Measurements from ENCODE around the gene ITIH1.

ITIH1 gene

DNA sequence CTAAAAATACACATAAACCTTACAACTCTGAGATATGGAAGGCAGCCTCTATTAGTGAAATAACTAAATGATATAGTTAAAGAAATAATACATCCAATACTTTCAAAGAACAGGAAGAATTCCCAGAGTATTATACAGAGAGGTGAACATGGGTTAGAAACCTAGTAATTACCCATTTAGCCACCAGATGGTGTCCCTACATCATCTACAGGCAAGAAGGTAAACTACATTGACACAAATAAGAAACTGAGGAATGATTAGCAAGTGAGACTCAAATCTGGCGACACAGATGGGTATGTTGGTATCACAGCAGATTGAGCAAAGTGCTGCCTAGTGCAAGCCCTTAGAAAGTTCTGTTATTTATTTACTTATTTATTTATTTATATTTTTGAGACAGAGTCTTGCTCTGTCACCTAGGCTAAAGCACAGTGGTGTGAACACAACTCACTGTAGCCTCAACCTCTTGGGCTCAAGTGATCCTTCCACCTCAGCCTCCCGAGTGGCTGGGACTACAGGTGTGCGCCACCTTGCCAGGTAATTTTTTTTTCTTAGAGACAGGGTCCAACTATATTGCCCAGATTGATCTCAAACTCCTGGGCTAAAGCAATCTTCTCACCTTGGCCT lies 34.9 kb upstream of the ITIH1 start:
- no peak overlapping the region for H3K4me3 ChIP-seq (ENCODE audit: low read depth, low read length)
- TF ChIP-seq, protein P1, sequence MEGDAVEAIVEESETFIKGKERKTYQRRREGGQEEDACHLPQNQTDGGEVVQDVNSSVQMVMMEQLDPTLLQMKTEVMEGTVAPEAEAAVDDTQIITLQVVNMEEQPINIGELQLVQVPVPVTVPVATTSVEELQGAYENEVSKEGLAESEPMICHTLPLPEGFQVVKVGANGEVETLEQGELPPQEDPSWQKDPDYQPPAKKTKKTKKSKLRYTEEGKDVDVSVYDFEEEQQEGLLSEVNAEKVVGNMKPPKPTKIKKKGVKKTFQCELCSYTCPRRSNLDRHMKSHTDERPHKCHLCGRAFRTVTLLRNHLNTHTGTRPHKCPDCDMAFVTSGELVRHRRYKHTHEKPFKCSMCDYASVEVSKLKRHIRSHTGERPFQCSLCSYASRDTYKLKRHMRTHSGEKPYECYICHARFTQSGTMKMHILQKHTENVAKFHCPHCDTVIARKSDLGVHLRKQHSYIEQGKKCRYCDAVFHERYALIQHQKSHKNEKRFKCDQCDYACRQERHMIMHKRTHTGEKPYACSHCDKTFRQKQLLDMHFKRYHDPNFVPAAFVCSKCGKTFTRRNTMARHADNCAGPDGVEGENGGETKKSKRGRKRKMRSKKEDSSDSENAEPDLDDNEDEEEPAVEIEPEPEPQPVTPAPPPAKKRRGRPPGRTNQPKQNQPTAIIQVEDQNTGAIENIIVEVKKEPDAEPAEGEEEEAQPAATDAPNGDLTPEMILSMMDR (IDR thresholded peaks at IDR 0.05; ENCODE audit: control insufficient read depth, extremely low read depth, insufficient read depth) = peak; percentile 61
- DNase-seq (ENCODE audit: low read depth) = no peak

- TF ChIP-seq, protein P1 (IDR thresholded peaks at IDR 0.05; ENCODE audit: control insufficient read depth, extremely low read depth, insufficient read depth) = no peak
- DNase-seq (ENCODE audit: low read depth) = no peak
These were observed 34.2 kb upstream of the ITIH1 start for GRCh38 chr3:52743152-52743551.

DNA sequence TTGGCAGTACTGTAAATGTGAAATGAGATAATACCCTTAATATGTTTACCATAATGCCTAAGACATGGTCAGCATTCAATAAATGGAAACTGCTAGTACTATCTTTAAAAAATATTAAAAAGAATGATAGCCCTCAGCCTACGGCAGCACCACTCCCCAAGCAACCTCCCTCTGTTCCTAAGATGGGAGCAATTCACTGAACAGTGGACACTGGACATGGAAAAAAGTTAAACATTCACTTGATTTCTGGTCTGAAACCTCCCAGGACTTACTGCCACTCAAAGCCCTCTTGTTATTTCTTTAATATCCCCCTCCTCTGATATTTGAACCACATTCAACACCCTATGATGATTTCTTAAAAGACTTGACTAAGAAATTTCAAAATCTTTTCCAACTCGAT lies 33.7 kb upstream of the ITIH1 start:
- TF ChIP-seq, protein P1 (IDR thresholded peaks at IDR 0.05; ENCODE audit: control insufficient read depth, extremely low read depth, insufficient read depth) = no peak
- DNase-seq (ENCODE audit: low read depth) = no peak
- H3K4me3 ChIP-seq (ENCODE audit: low read depth, low read length) = no peak overlapping the region

More at GRCh38 chr3:52743152-52743551, 34.2 kb upstream of the ITIH1 start:
- H3K4me3 ChIP-seq (ENCODE audit: low read depth, low read length) = no peak overlapping the region

DNA sequence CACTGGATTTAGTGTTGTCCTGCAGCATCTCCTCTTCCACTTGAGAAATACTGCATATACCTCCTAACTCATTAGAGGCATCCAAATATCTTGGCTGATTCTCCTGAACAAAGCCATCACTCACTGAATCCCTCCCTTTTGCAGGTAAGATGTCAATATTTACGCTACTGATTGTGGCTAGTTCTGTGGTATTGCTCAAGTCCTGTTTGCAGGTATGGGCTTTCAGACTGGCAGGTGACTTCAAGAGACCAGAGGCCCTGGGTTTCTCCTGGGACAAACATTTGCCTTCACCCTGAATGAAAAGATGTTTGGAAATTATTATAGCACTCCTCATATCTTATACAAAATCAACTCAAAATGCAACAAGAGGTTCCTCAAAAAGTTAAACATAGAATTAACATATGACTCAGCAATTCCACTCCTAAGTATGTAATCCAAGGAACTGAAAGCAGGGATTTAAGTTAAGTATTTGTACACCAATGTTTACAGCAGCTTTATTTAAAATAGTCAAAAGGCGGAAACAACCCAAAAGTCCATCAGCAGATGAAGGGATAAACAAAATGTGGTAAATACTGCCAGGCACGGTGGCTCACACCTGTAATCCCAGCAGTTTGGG lies 25.2 kb upstream of the ITIH1 start:
- DNase-seq (ENCODE audit: low read depth) = no peak
- no peak overlapping the region for H3K4me3 ChIP-seq (ENCODE audit: low read depth, low read length)
- TF ChIP-seq, protein P1 (IDR thresholded peaks at IDR 0.05; ENCODE audit: control insufficient read depth, extremely low read depth, insufficient read depth) = no peak

DNA sequence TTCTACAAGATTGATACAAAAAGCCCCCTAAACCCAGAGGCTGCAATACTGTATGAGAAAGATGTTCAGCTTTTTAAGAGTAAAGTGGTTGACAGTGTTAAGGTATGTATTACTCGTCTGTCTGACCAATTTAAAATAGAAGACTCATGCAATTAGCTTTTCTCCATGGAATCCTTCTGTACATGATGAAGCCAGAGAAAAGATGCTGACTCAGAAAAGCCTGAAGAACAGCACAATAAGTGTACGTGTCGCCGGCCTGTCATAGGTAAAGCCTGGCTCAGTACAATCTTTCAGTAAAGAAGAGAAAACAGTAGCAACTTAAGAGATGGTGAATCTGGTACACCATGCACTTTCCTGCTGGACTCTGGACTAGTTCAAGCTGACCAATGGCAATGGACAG lies 23.0 kb upstream of the ITIH1 start:
- DNase-seq (ENCODE audit: low read depth) = no peak
- TF ChIP-seq, protein P1 (IDR thresholded peaks at IDR 0.05; ENCODE audit: control insufficient read depth, extremely low read depth, insufficient read depth) = no peak
- no peak overlapping the region for H3K4me3 ChIP-seq (ENCODE audit: low read depth, low read length)

- TF ChIP-seq, protein P1 (IDR thresholded peaks at IDR 0.05; ENCODE audit: control insufficient read depth, extremely low read depth, insufficient read depth) = no peak
- H3K4me3 ChIP-seq (ENCODE audit: low read depth, low read length) = no peak overlapping the region
- no peak for DNase-seq (ENCODE audit: low read depth)
These were observed 21.3 kb upstream of the ITIH1 start for GRCh38 chr3:52756141-52756540.

DNA sequence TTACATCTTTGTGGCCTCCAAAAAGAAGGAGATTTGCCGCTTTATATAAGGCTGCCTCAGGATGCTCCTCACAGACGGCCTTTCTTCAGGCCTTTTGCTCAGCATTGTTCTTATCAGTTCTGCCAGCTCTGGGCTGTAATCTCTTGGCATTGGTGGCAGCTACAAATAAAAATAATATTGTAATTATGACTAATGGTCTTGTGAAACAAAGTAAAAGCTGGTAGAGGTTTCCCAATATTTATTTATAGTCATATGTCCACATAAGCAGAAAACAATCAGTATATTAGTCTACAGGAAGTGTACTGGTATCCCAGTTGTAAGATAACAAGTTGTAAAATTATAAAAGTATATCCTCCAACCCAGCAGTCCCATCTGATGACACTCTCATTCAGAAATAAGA lies 13.9 kb upstream of the ITIH1 start:
- TF ChIP-seq, protein P1 (IDR thresholded peaks at IDR 0.05; ENCODE audit: control insufficient read depth, extremely low read depth, insufficient read depth) = no peak
- DNase-seq (ENCODE audit: low read depth) = peak; percentile 44
- H3K4me3 ChIP-seq (ENCODE audit: low read depth, low read length) = no peak overlapping the region
